GM23338 (cell line): Measurements from ENCODE around the gene CFAP57.

ENCODE experiments used
- CREB1 ChIP-seq: fragments of 250-450 bp; sonication (Bioruptor Pico); IDR thresholded peaks from 2 replicates; pipeline ENCODE4 v1.5.0; 2020; ENCODE audit warnings: low read depth, mild to moderate bottlenecking, moderate library complexity
- EZH2phosphoT487 ChIP-seq: fragments of 200-600 bp; sonication (generic); IDR thresholded peaks from one replicate; pipeline ENCODE4 v1.8.1; 2018; ENCODE audit warnings: antibody characterized with exemption; ENCODE audit not compliant: unreplicated experiment
- POLR2AphosphoS5 ChIP-seq: IDR thresholded peaks from 2 replicates; pipeline ENCODE4 v1.6.1; 2016; ENCODE audit warnings: antibody characterized with exemption, low read depth
- TF ChIP-seq, protein P1 (sequence below), 2 experiments: fragments of 200-600 bp in 1 of 2; sonication (generic) in 1 of 2; conservative IDR thresholded peaks; 2 replicates each; pipeline versions ENCODE4 v1.5.1 to v1.6.1; 2016 to 2017; ENCODE audit warnings: antibody characterized with exemption in 2 of 2, low read depth in 2 of 2, mild to moderate bottlenecking in 2 of 2, moderate library complexity in 1 of 2

GRCh38 chr1:43267291-43267805 is 95.2 kb downstream of the CFAP57 start:
- TF ChIP-seq, protein P1, sequence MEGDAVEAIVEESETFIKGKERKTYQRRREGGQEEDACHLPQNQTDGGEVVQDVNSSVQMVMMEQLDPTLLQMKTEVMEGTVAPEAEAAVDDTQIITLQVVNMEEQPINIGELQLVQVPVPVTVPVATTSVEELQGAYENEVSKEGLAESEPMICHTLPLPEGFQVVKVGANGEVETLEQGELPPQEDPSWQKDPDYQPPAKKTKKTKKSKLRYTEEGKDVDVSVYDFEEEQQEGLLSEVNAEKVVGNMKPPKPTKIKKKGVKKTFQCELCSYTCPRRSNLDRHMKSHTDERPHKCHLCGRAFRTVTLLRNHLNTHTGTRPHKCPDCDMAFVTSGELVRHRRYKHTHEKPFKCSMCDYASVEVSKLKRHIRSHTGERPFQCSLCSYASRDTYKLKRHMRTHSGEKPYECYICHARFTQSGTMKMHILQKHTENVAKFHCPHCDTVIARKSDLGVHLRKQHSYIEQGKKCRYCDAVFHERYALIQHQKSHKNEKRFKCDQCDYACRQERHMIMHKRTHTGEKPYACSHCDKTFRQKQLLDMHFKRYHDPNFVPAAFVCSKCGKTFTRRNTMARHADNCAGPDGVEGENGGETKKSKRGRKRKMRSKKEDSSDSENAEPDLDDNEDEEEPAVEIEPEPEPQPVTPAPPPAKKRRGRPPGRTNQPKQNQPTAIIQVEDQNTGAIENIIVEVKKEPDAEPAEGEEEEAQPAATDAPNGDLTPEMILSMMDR (conservative IDR thresholded peaks at IDR 0.05; ENCODE audit: low read depth in 2 of 2) = no peak
- TF ChIP-seq EZH2phosphoT487 = no peak
- no peak for TF ChIP-seq POLR2AphosphoS5
- TF ChIP-seq CREB1 = no peak
